IMR-90 (cell line): ENCODE measurements around the gene ABCA7. TPM values are rescaled to one million over a fixed set of nuclear protein-coding genes. Genes with fewer than 3 reads are reported as not detected.

Source experiments
- ATAC-seq: fragments of 200-7000 bp; cut with Tn5 transposase; 2 replicates; pipeline ENCODE4 v1.9.1; 2020; ENCODE audit warnings: low read depth, mild to moderate bottlenecking, moderate library complexity
- BruUV-seq: library from RNA; stranded (reverse); fragments of 400-500 nt; replicated peaks from 2 replicates; lab custom pipeline; 2021; lab: Mats Ljungman, UMichigan
- CTCF ChIA-PET: fragments of 300-600 bp; formaldehyde crosslinking; extraction: SDS; loops from one replicate; lab custom pipeline; 2021; ENCODE audit warnings: antibody characterized with exemption; lab: Yijun Ruan, JAX
- POLR2A ChIA-PET: fragments of 300-600 bp; sonication (Branson Sonifier 250); formaldehyde crosslinking; loops from one replicate; lab custom pipeline; 2022; ENCODE audit warnings: antibody characterized with exemption; ENCODE audit not compliant: unreplicated experiment; lab: Charles Lee
- DNase-seq: peaks from one replicate; pipeline ENCODE4 v3.0.0; 2013
- H2AFZ ChIP-seq: replicated peaks from 2 replicates; pipeline ENCODE3; 2013; ENCODE audit warnings: low read length, mild to moderate bottlenecking; ENCODE audit not compliant: poor library complexity
- H2AK5ac ChIP-seq: 2 replicates; pipeline ENCODE4 v1.6.1; 2013; ENCODE audit warnings: low read depth, low read length, inconsistent platforms
- H2AK9ac ChIP-seq: replicated peaks from 2 replicates; pipeline ENCODE3; 2013; ENCODE audit warnings: mild to moderate bottlenecking, low read depth, low read length, moderate library complexity; ENCODE audit not compliant: poor library complexity
- H2BK120ac ChIP-seq: 2 replicates; pipeline ENCODE4 v1.6.1; 2013; ENCODE audit warnings: low read depth, low read length, inconsistent platforms
- H2BK15ac ChIP-seq: 3 replicates; pipeline ENCODE4 v1.6.1; 2013; ENCODE audit warnings: low read depth, low read length, inconsistent platforms
- H2BK20ac ChIP-seq: 2 replicates; pipeline ENCODE4 v1.6.1; 2013; ENCODE audit warnings: low read depth, mild to moderate bottlenecking, inconsistent platforms, low read length, moderate library complexity
- H2BK5ac ChIP-seq: 2 replicates; pipeline ENCODE4 v1.6.1; 2013; ENCODE audit warnings: mild to moderate bottlenecking, low read depth, low read length, inconsistent platforms; ENCODE audit not compliant: poor library complexity, severe bottlenecking
- H3K14ac ChIP-seq: replicated peaks from 2 replicates; pipeline ENCODE4 v1.6.1; 2013; ENCODE audit warnings: low read depth, low read length, inconsistent platforms
- H3K18ac ChIP-seq: 2 replicates; pipeline ENCODE4 v1.6.1; 2013; ENCODE audit warnings: low read depth, low read length, control low read depth
- H3K23ac ChIP-seq: 2 replicates; pipeline ENCODE4 v1.6.1; 2013; ENCODE audit warnings: low read depth, low read length, inconsistent platforms
- H3K27ac ChIP-seq: 2 replicates; pipeline ENCODE4 v1.5.1; 2013; ENCODE audit warnings: mild to moderate bottlenecking, control low read depth, low read length; ENCODE audit not compliant: insufficient read depth
- H3K27me3 ChIP-seq: 2 replicates; pipeline ENCODE4 v1.6.1; 2013; ENCODE audit warnings: low read length; ENCODE audit not compliant: control insufficient read depth, insufficient read depth
- H3K36me3 ChIP-seq: 2 replicates; pipeline ENCODE4 v1.6.1; 2013; ENCODE audit warnings: low read length, mixed read lengths; ENCODE audit not compliant: control insufficient read depth, insufficient read depth
- H3K4ac ChIP-seq: 2 replicates; pipeline ENCODE4 v1.6.1; 2013; ENCODE audit warnings: low read depth, low read length, inconsistent platforms
- H3K4me1 ChIP-seq: 2 replicates; pipeline ENCODE4 v1.6.1; 2013; ENCODE audit warnings: low read length, mixed read lengths; ENCODE audit not compliant: control insufficient read depth, insufficient read depth
- H3K4me2 ChIP-seq: 2 replicates; pipeline ENCODE4 v1.6.1; 2013; ENCODE audit warnings: low read depth, mild to moderate bottlenecking, control low read depth, low read length, moderate library complexity
- H3K4me3 ChIP-seq: 2 replicates; pipeline ENCODE4 v1.5.1; 2013; ENCODE audit warnings: low read depth, mild to moderate bottlenecking, control low read depth, low read length, moderate library complexity; ENCODE audit not compliant: insufficient read depth
- H3K56ac ChIP-seq: 2 replicates; pipeline ENCODE4 v1.6.1; 2013; ENCODE audit warnings: low read length, inconsistent platforms; ENCODE audit not compliant: insufficient read depth; ENCODE audit errors: extremely low read depth
- H3K79me1 ChIP-seq, 2 experiments: 2 replicates each; pipeline ENCODE4 v1.6.1; 2013; ENCODE audit warnings: low read length in 2 of 2, inconsistent platforms in 1 of 2, low read depth in 1 of 2
- H3K9ac ChIP-seq: 2 replicates; pipeline ENCODE4 v1.6.1; 2013; ENCODE audit warnings: low read depth, low read length, control low read depth
- H3K9me1 ChIP-seq: 2 replicates; pipeline ENCODE4 v1.6.1; 2013; ENCODE audit warnings: low read length, inconsistent platforms; ENCODE audit not compliant: insufficient read depth
- H3K9me3 ChIP-seq: 2 replicates; pipeline ENCODE4 v1.6.1; 2013; ENCODE audit warnings: low read length; ENCODE audit not compliant: control insufficient read depth, insufficient read depth
- H4K20me1 ChIP-seq: 2 replicates; pipeline ENCODE4 v1.6.1; 2013; ENCODE audit warnings: low read length, inconsistent platforms; ENCODE audit not compliant: insufficient read depth
- H4K5ac ChIP-seq: 2 replicates; pipeline ENCODE4 v1.6.1; 2013; ENCODE audit warnings: mild to moderate bottlenecking, low read depth, low read length, control low read depth
- H4K8ac ChIP-seq, 2 experiments: 2 replicates each; pipeline ENCODE4 v1.6.1; 2013; ENCODE audit warnings: low read depth in 2 of 2, low read length in 2 of 2, control low read depth in 1 of 2, inconsistent platforms in 1 of 2
- H4K91ac ChIP-seq: 2 replicates; pipeline ENCODE4 v1.6.1; 2013; ENCODE audit warnings: low read depth, low read length, inconsistent platforms; ENCODE audit not compliant: insufficient read depth
- NFE2L2 ChIP-seq: fragments of 150-350 bp; IDR thresholded peaks from 2 replicates; pipeline ENCODE4 v1.6.1; 2016; ENCODE audit warnings: low read depth, mild to moderate bottlenecking, low read length
- RFX5 ChIP-seq: IDR thresholded peaks from 2 replicates; pipeline ENCODE4 v1.8.0; 2012; ENCODE audit warnings: low read depth, mild to moderate bottlenecking, low read length, moderate library complexity
- WGBS, 2 experiments: methylation state at CpG; one replicate each; pipeline versions ENCODE4 v1.1.5 to v1.1.7; 2013; ENCODE audit warnings: missing lambda C conversion rate in 2 of 2; ENCODE audit not compliant: insufficient read length in 1 of 2; ENCODE audit errors: extremely low coverage in 2 of 2; 5-methylcytosine and 5-hydroxymethylcytosine counted together
- dilution Hi-C: fragments of 300-500 bp; cut with HindIII; formaldehyde crosslinking; loops from one replicate; pipeline ENCODE4 v1.14.3; 2018; ENCODE audit warnings: low sequenced_read_pairs; ENCODE audit not compliant: unreplicated experiment
- in situ Hi-C: fragments of 300-500 bp; cut with MboI; formaldehyde crosslinking; loops from 3 replicates; pipeline ENCODE4 v1.14.3; 2019; ENCODE audit warnings: low sequenced_read_pairs, inconsistent platforms, mixed read lengths
- intact Hi-C: fragments of 100-400 bp; cut with micrococcal nuclease; formaldehyde crosslinking; loops from 2 replicates; pipeline ENCODE4 v1.10.0; 2022
- polyA plus RNA-seq, 3 experiments: library from polyadenylated mRNA; depleted of rRNA; stranded (reverse); fragments of >200 nt; gene quantifications; 2 replicates each; pipeline ENCODE4 v1.2.3, GENCODE V29; 2012; ENCODE audit warnings: low replicate concordance in 1 of 3
- total RNA-seq: library from RNA; depleted of rRNA; stranded (reverse); fragments of >200 nt; gene quantifications from 2 replicates; pipeline ENCODE4 v1.2.3, GENCODE V29; 2012
- TF ChIP-seq, protein P1 (sequence below): conservative IDR thresholded peaks from 2 replicates; pipeline ENCODE4 v1.5.1; 2012; ENCODE audit warnings: mild to moderate bottlenecking, low read depth, low read length, improper control_type of control experiment

The ABCA7 gene
- total and polyA plus RNA-seq, 2 of the 4 experiments (the other 2 are of a cell fraction) = 0.36 to 3.3 TPM

DNA sequence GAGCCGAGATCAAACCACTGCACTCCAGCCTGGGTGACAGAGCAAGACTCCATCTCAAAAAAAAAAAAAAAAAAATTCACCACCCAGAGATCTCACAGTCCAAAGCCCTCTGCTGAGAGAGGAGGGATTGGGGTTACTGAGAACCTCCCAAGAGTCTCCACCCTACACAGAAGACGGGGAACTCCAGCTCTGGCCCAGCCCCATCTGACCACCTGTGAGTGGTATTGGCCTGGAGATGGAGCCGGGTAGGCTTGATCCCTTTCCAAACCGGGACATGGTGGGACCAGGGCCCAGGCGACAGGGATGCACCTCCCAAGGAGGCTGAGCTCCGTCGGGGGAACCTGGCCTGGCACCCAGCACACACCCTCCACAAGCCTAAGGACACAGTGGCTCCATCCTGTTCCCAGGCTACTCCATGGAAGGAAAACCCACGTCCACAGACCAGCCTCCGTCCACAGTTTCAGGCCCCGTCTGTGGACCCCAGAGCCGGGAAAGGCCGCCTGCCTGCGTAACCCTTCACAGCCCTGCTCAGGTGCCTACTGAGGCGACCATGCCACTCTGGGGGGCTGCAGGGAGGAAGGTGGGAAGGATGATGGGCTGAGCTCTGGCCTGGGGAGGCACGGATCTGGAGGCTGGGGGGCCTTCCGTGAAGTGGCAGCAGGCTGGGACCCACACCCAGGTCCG is 20.8 kb upstream of the ABCA7 start:
- Histone ChIP-seq H3K79me1 (peaks cover 0 to 53% of the 10 kb centered on the region in 2 experiments; a peak in 2 of 4 replicates), H3K18ac (no peak overlapping the region), H3K9ac (peak overlapping the region; percentile 93), H3K36me3 (peaks cover 1% of the 10 kb centered on the region; the same call in 1 of the 2 replicates), H2AK5ac (no peak overlapping the region), H4K20me1 (peaks cover 69% of the 10 kb centered on the region), H2BK5ac (no peak overlapping the region), H4K91ac (no peak overlapping the region), H2AFZ (no peak overlapping the region), H3K23ac (peak overlapping the region; percentile 71; the same call in 1 of the 2 replicates), H3K4ac (no peak overlapping the region), H3K14ac (no peak overlapping the region), H3K4me1 (peaks cover 33% of the 10 kb centered on the region), H4K5ac (no peak overlapping the region), H3K27ac (peak overlapping the region; percentile 66; the same call in 1 of the 2 replicates), H3K56ac (no peak overlapping the region), H2BK15ac (no peak overlapping the region), H3K9me1 (peaks cover 9% of the 10 kb centered on the region; the same call in 1 of the 2 replicates), H2AK9ac (peak overlapping the region; percentile 55), H2BK120ac (no peak overlapping the region), H3K27me3 (no peaks in the 10 kb centered on the region), H2BK20ac (no peak overlapping the region), H3K4me3 (peak overlapping the region; percentile 66; the same call in 1 of the 2 replicates), H3K4me2 (peak overlapping the region; percentile 98), H3K9me3 (no peaks in the 10 kb centered on the region), H4K8ac (no peak overlapping the region)
- dilution Hi-C loops (no loop called here), in situ Hi-C loops (no loop called here), intact Hi-C loops (no loop called here)
- no peak for TF ChIP-seq NFE2L2
- TF ChIP-seq, protein P1, sequence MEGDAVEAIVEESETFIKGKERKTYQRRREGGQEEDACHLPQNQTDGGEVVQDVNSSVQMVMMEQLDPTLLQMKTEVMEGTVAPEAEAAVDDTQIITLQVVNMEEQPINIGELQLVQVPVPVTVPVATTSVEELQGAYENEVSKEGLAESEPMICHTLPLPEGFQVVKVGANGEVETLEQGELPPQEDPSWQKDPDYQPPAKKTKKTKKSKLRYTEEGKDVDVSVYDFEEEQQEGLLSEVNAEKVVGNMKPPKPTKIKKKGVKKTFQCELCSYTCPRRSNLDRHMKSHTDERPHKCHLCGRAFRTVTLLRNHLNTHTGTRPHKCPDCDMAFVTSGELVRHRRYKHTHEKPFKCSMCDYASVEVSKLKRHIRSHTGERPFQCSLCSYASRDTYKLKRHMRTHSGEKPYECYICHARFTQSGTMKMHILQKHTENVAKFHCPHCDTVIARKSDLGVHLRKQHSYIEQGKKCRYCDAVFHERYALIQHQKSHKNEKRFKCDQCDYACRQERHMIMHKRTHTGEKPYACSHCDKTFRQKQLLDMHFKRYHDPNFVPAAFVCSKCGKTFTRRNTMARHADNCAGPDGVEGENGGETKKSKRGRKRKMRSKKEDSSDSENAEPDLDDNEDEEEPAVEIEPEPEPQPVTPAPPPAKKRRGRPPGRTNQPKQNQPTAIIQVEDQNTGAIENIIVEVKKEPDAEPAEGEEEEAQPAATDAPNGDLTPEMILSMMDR = no peak
- TF ChIP-seq RFX5 = no peak
- WGBS, 2 experiments = 68% methylated on average over 4 of the region's 17 CpGs; no CpG with 5 or more reads in 1 of the 2 experiments
- ATAC-seq (no peak), DNase-seq (no peak)
- no TSS peak for BruUV-seq
- POLR2A ChIA-PET = interaction anchor here (0.7 to 1.4 kb wide), 2 partner anchors 8 to 10 kb away, joined by 3 to 5 read pairs; no protein-coding TSS in a partner anchor
- CTCF ChIA-PET = interaction anchor here (1.0 kb wide), 1 partner anchor 19 kb away, joined by 3 read pairs; the partner anchor contains the start of gene GRIN3B
